ENCODE data around the gene KIAA1549. TPM values are rescaled to one million over a fixed set of nuclear protein-coding genes. Genes with fewer than 3 reads are reported as not detected.

Gene KIAA1549
- total RNA-seq, 1 donor from 2014 or later = 24.4 TPM

DNA sequence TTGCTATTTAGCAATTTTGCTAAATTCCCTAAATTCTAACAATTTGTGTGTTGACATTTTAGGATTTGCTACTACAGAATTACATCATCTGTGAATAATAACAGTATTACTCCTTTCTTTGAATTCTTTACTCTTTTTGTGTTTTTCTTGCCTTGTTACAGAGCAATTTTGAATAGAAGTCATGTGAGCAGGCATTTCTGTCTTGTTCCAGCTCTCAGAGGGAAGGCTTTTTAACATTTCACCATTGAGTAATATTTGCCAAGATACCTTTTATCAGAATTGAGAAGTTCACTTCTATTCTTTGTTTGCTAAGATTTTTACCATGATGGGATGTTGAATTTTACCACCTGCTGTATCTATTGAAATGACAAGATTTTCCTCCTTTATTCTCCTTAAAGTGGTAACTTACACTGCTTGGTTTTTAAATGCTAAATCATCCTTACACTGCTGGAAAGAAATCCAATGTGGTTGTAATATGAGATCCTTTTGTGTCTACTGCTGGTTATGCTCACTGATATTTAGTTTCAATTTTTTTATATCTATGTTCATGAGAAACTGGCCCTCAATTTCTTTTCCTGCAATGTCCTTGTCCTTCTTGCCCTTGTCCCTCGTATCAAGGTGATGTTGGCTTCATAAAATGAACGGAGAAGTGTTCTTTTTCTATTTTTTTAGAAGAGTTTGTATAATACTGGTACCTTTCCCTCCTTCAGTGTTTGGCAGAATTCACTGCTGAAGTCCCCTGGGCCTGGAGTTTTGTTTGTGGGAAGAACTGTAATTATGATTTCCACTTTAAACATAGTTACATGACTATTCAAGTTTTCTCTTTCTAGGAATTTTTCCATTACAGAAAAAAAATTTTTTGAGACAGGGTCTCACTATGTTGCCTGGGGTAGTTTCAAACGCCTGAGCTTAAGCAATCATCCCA, 132.9 kb downstream of the KIAA1549 start:
- no peaks in the 10 kb centered on the region for H3K9me3 Mint-ChIP-seq
- peaks cover 34% of the 10 kb centered on the region for H3K36me3 Mint-ChIP-seq
- no peak overlapping the region for H3K4me3 Mint-ChIP-seq
- DNase-seq (ENCODE audit: extremely low spot score, unreplicated experiment) = no peak
- H3K4me1 Mint-ChIP-seq (ENCODE audit: unreplicated experiment) = peaks cover 14% of the 10 kb centered on the region
- TF ChIP-seq, protein P1, sequence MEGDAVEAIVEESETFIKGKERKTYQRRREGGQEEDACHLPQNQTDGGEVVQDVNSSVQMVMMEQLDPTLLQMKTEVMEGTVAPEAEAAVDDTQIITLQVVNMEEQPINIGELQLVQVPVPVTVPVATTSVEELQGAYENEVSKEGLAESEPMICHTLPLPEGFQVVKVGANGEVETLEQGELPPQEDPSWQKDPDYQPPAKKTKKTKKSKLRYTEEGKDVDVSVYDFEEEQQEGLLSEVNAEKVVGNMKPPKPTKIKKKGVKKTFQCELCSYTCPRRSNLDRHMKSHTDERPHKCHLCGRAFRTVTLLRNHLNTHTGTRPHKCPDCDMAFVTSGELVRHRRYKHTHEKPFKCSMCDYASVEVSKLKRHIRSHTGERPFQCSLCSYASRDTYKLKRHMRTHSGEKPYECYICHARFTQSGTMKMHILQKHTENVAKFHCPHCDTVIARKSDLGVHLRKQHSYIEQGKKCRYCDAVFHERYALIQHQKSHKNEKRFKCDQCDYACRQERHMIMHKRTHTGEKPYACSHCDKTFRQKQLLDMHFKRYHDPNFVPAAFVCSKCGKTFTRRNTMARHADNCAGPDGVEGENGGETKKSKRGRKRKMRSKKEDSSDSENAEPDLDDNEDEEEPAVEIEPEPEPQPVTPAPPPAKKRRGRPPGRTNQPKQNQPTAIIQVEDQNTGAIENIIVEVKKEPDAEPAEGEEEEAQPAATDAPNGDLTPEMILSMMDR (conservative IDR thresholded peaks at IDR 0.05) = no peak
- H3K27ac Mint-ChIP-seq = no peak overlapping the region
- no peaks in the 10 kb centered on the region for H3K27me3 Mint-ChIP-seq

DNA sequence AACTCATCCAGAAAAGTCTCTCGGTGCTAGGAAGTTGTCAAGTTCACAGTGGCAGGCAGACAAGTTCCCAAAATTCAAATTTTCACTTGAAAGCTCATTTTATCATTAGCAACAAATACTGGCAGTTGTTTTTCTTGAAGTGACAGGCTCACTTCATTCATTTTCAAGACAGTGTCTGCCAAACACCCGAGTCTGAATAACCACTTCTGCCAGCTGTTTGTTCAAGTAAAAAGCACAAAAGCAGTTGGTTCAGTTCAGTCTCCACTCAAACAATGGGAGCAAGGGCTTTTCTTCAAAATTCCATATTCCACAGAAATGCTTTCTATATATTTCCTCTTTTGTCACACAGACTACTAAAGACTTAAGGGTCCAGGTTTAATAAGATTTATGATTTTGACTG, 135.5 kb downstream of the KIAA1549 start:
- H3K27ac Mint-ChIP-seq = no peak overlapping the region
- H3K4me3 Mint-ChIP-seq = no peak overlapping the region
- H3K9me3 Mint-ChIP-seq = no peaks in the 10 kb centered on the region
- H3K36me3 Mint-ChIP-seq = peaks cover 17% of the 10 kb centered on the region
- TF ChIP-seq, protein P1 (conservative IDR thresholded peaks at IDR 0.05) = no peak
- peaks cover 8% of the 10 kb centered on the region for H3K4me1 Mint-ChIP-seq (ENCODE audit: unreplicated experiment)
- no peak for DNase-seq (ENCODE audit: extremely low spot score, unreplicated experiment)
- H3K27me3 Mint-ChIP-seq = no peaks in the 10 kb centered on the region

DNA sequence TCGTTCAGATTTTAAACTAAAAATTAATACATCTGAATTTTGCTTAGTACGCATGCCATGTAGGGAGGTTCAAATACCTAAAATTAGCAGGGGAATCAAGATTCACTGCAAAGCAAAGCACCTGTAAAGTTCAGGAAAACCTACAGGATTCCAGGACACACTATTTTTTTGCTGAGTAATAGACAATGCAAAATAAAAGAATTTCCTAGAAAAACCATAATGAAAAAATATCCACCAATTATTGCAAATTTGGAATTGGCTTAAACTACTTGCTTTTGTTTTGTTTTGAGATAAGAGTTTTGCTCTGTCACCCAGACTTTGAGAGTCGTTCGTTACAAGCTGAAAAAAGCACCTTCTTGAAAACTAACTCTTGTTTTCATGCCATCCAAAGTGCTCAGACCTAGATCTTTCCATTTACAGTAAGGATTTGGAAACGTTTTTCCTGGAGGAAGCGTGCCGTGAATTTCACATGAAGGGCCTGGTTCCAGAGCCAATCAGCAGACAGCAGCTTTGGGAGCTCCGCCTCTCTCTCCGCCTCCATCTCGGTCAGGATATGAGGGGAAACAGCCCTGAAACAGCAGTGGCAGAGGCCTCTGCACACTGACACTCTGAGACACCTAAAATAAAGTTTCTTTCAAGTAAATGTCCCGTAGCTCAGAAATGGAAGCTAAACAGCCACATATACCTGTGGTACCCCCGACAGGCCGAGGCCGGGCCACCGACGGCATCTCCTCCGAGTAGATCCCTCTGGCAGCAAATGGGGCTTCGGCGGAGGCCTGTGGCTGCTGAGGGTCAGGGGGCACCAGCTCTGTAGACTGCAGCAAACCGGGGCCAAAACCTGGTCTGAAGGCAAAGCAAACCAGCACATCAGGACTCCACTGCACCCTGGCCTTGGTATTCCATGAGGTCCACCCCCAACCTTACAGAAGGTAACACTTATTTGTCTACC, 137.3 kb downstream of the KIAA1549 start:
- Mint-ChIP-seq H3K36me3 (peaks cover 13% of the 10 kb centered on the region), H3K27me3 (no peaks in the 10 kb centered on the region), H3K9me3 (no peaks in the 10 kb centered on the region), H3K4me1 (ENCODE audit: unreplicated experiment) (peaks cover 8% of the 10 kb centered on the region), H3K4me3 (no peak overlapping the region), H3K27ac (no peak overlapping the region)
- TF ChIP-seq, protein P1 (conservative IDR thresholded peaks at IDR 0.05) = no peak
- no peak for DNase-seq (ENCODE audit: extremely low spot score, unreplicated experiment)

DNA sequence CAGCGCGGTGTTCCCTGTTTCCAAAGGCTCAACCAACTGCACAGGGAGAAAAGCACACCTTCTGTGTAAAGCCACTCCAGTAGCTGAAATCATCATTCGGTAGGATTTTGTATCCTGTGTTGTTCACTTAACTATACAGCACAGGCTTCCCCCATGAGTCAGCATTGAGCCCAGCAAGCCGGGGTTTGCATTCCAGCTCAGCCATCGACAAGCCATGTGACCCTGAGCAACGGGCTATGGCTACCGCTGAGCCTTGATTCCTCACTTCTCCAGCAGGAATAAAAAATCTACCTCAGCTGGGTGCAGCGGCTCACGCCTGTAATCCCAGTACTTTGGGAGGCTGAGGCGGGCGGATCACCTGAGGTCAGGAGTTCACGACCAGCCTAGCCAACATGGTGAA, 139.1 kb downstream of the KIAA1549 start:
- Mint-ChIP-seq H3K4me3 (no peak overlapping the region), H3K27me3 (no peaks in the 10 kb centered on the region), H3K36me3 (peaks cover 18% of the 10 kb centered on the region), H3K4me1 (ENCODE audit: unreplicated experiment) (peaks cover 4% of the 10 kb centered on the region), H3K27ac (no peak overlapping the region), H3K9me3 (no peaks in the 10 kb centered on the region)
- TF ChIP-seq, protein P1 (conservative IDR thresholded peaks at IDR 0.05) = no peak
- DNase-seq (ENCODE audit: extremely low spot score, unreplicated experiment) = no peak

DNA sequence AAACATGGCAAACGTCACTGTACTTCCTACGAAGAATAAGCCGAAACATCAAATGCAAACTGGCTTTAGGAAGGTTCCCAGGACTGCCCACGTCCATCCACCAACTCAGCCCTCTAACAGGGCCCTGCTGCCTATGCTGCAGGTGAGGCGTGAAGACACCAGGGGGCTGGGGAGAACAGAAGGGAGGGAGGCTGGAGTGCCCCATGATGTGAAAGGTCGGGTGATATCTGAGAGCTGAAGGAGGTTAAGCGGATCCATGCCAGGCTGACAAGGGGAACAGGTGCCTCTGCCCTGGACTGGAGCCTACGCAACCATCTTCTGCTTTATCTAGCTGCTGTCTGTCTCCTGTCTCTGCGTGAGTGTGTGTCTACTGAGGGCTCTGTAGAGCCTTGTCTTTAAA, 143.0 kb downstream of the KIAA1549 start:
- H3K27me3 Mint-ChIP-seq = no peaks in the 10 kb centered on the region
- no peak for DNase-seq (ENCODE audit: extremely low spot score, unreplicated experiment)
- H3K27ac Mint-ChIP-seq = no peak overlapping the region
- peaks cover 4% of the 10 kb centered on the region for H3K4me1 Mint-ChIP-seq (ENCODE audit: unreplicated experiment)
- TF ChIP-seq, protein P1 (conservative IDR thresholded peaks at IDR 0.05) = no peak
- no peaks in the 10 kb centered on the region for H3K9me3 Mint-ChIP-seq
- H3K4me3 Mint-ChIP-seq = no peak overlapping the region
- peaks cover 28% of the 10 kb centered on the region for H3K36me3 Mint-ChIP-seq

Data from type B pancreatic cell (in vitro differentiated cells).